Adrenal gland (tissue), 19 donors: ENCODE measurements around the gene UBQLN4. TPM values are rescaled to one million over a fixed set of nuclear protein-coding genes. Genes with fewer than 3 reads are reported as not detected.

Source experiments
- DNase-seq, 7 donors: peaks; one replicate each; pipeline ENCODE4 v3.0.0-alpha.2; 2019 to 2020
- H3K27ac ChIP-seq, 5 donors: fragments of 200-600 bp; sonication (generic) in 4 of 5; 1 replicate in 3 of 5; 2 replicates in 2 of 5; pipeline versions ENCODE4 v1.5.1 to v1.8.0; 2016 to 2020; ENCODE audit warnings: mild to moderate bottlenecking in 1 of 5
- H3K27me3 ChIP-seq: fragments of 200-600 bp; 2 replicates; pipeline ENCODE4 v1.8.0; 2021
- H3K36me3 ChIP-seq, 2 donors: fragments of 200-600 bp; replicated peaks in 1 of 2; 1 replicate in 1 of 2; 2 replicates in 1 of 2; pipeline versions ENCODE4 v1.5.1 to v1.8.0; 2018 to 2022
- H3K4me1 ChIP-seq, 2 donors: fragments of 200-600 bp; replicated peaks in 1 of 2; 1 replicate in 1 of 2; 2 replicates in 1 of 2; pipeline versions ENCODE4 v1.5.1 to v1.8.0; 2018 to 2021
- H3K4me3 ChIP-seq, 4 donors: fragments of 200-600 bp; sonication (generic) in 3 of 4; one replicate each; pipeline ENCODE4 v1.5.1; 2016 to 2018
- H3K9me3 ChIP-seq, 3 donors: fragments of 200-600 bp; sonication (generic) in 1 of 3; replicated peaks in 1 of 3; 1 replicate in 2 of 3; 2 replicates in 1 of 3; pipeline versions ENCODE4 v1.5.1 to v1.8.0; 2016 to 2021
- POLR2A ChIP-seq, 2 donors: fragments of 450-650 bp; IDR thresholded peaks; one replicate each; pipeline ENCODE4 v1.6.1; 2017; ENCODE audit warnings: antibody characterized with exemption in 2 of 2, mild to moderate bottlenecking in 2 of 2, moderate library complexity in 1 of 2
- WGBS, 4 donors: extraction: QIAGEN DNeasy Blood & Tissue Kit in 2 of 4; methylation state at CpG; one replicate each; pipeline versions ENCODE4 v1.1.5 to v1.1.7; 2013 to 2017; 5-methylcytosine and 5-hydroxymethylcytosine counted together
- intact Hi-C, 2 donors: fragments of 100-400 bp; cut with DNase I; formaldehyde crosslinking; loops; one replicate each; pipeline versions ENCODE4 v1.14.1 to v1.15.0; 2022 to 2023
- long read RNA-seq, 10 donors: library from polyadenylated mRNA in 3 of 10; unstranded in 2 of 10; stranded (forward) in 1 of 10; transcript quantifications; one replicate each; pipeline ENCODE4 v2.0.0 and lab custom pipeline, GENCODE V29; 2021 to 2026
- polyA plus RNA-seq, 3 donors: library from polyadenylated mRNA; stranded (reverse); fragments of 200-250 nt in 2 of 3; fragments of 350-450 nt in 1 of 3; fragmentation: Illumina TruSeq in 1 of 3; extraction: RNeasy Lipid Tissue Mini Kit (QIAGEN cat#74804) in 1 of 3; gene quantifications; one replicate each; pipeline ENCODE4 v1.2.3, GENCODE V29; 2013 to 2014
- total RNA-seq, 9 donors: library from RNA; depleted of rRNA in 4 of 9; stranded (reverse); fragments of >200 nt in 4 of 9; fragments of 120-200 nt in 1 of 9; fragmentation: NEBNext Ultra II Directional in 1 of 9; extraction: Animal tissue kit (Norgen Biotek cat#: 25700) in 1 of 9; gene quantifications; one replicate each; pipeline versions ENCODE4 v1.1.0 to v1.2.4, GENCODE V29; 2013 to 2023
- TF ChIP-seq, protein P1 (sequence below), 6 experiments: fragments of 450-650 bp in 4 of 6; fragments of 200-600 bp in 2 of 6; sonication (generic) in 1 of 6; IDR thresholded peaks; 1 replicate in 5 of 6; 2 replicates in 1 of 6; pipeline versions ENCODE4 v1.5.1 to v1.8.0; 2016 to 2021; ENCODE audit warnings: antibody characterized with exemption in 6 of 6, mild to moderate bottlenecking in 2 of 6, moderate library complexity in 1 of 6
- donor health status: healthy with polysubstance abuse.
- donor health status: Bipolar disorder and iron deficiency.
- donor health status: DM: yes; HTN: yes; CAD: no.
- donor health status: DM: no; HTN: no; CAD: no.
- donor health status: DM: no; HTN: no; CAD: no.
- donor health status: DM: yes; HTN: yes; CAD: no.

UBQLN4 gene
- total RNA-seq (10 to 100 TPM in 8 of 9 donors, 1 to 10 TPM in 1; 9.5 to 34.6 (median 22.6) TPM), polyA plus RNA-seq (10 to 100 TPM; 15.0 to 30.0 (median 27.5) TPM)
- long read RNA-seq, donor 1, partial matches to known transcripts: 6 of 7 reads
- long read RNA-seq, donor 1, other reads (novel, unspliced or antisense): 0 of 7 reads
- long read RNA-seq, donor 2, partial matches to known transcripts: 0 of 2 reads
- long read RNA-seq, donor 2, other reads (novel, unspliced or antisense): 0 of 2 reads
- long read RNA-seq, donor 3, partial matches to known transcripts: 0 of 3 reads
- long read RNA-seq, donor 3, other reads (novel, unspliced or antisense): 0 of 3 reads
- long read RNA-seq, donor 4, partial matches to known transcripts: 0 of 1 reads
- long read RNA-seq, donor 4, other reads (novel, unspliced or antisense): 1 of 1 reads
- long read RNA-seq, donor 5, transcript UBQLN4-201 (11 exons, 3,576 nt): major isoform, 27 of 39 reads
- long read RNA-seq, donor 5, partial matches to known transcripts: 5 of 39 reads
- long read RNA-seq, donor 5, other reads (novel, unspliced or antisense): 7 of 39 reads
- long read RNA-seq, donor 6, partial matches to known transcripts: 0 of 1 reads
- long read RNA-seq, donor 6, other reads (novel, unspliced or antisense): 1 of 1 reads
- long read RNA-seq, donor 7, partial matches to known transcripts: 0 of 1 reads
- long read RNA-seq, donor 7, other reads (novel, unspliced or antisense): 0 of 1 reads
- long read RNA-seq, donor 8, transcript UBQLN4-201 (11 exons, 3,576 nt): major isoform, 5 of 13 reads
- long read RNA-seq, donor 8, partial matches to known transcripts: 7 of 13 reads
- long read RNA-seq, donor 8, other reads (novel, unspliced or antisense): 0 of 13 reads
- long read RNA-seq, donor 9, partial matches to known transcripts: 12 of 14 reads
- long read RNA-seq, donor 9, other reads (novel, unspliced or antisense): 0 of 14 reads
- long read RNA-seq, donor 10, partial matches to known transcripts: 0 of 2 reads
- long read RNA-seq, donor 10, other reads (novel, unspliced or antisense): 0 of 2 reads

DNA sequence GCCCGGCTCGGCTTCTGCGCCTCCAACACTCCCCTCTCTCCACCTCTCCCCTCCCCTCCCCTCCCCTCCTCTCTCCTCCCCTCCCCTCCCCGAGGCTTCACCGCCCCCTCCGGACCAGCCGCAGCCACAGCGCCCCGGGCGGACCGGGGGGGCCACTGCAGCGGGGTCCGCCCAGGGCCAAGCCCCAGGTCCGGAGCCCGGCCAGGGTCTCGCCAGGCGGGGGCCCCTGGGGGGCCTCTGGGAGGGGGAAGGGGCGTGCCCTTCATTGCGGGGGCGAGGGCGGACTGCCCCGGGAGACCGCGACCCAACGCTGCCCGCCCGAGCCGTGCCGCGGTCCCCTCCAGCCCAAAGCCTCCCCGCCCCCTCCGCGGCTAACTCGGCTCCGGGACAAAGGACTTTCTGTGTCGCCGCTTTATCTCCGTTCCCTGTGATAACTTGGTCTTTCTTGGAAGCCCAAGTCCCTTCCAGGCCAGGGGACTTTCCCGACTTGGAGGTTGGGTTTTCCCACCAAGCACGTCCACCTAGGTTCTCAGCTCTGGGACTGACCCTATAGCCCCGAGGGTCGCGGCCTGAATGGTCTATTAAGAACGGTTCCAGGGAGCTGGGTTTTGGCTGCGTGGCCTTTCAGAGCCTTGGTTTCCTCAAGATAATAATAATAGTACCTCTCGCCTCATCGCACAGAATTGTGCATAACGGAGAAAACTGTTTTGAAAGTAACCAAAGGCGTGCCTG lies at the start of gene UBQLN4:
Gene UBQLN4 (minus strand): TSS at position 31 of the 732 bp plus-strand sequence. CDS start 97 bp downstream, outside the sequence.
- peak; percentile 90 to 95 (median 90) for DNase-seq
- Histone ChIP-seq H3K27me3 (no peaks in the 10 kb centered on the region), H3K27ac (peak within 1 kb of the TSS; percentile 73 to 94 (median 92)), H3K36me3 (no peaks in the 10 kb centered on the region), H3K4me1 (peaks cover 0 to 22% of the 10 kb centered on the region in 2 donors), H3K4me3 (peak within 1 kb of the TSS; percentile 57 to 97 (median 84)), H3K9me3 (no peaks in the 10 kb centered on the region)
- intact Hi-C loops: no loop called here
- 0 to 1% (median 0%) methylated on average over 16 to 47 of the region's 49 CpGs for WGBS, 4 donors
- peak in 1 of 2 donors; percentile 13 for TF ChIP-seq POLR2A (IDR thresholded peaks at IDR 0.05)
- TF ChIP-seq, protein P1, sequence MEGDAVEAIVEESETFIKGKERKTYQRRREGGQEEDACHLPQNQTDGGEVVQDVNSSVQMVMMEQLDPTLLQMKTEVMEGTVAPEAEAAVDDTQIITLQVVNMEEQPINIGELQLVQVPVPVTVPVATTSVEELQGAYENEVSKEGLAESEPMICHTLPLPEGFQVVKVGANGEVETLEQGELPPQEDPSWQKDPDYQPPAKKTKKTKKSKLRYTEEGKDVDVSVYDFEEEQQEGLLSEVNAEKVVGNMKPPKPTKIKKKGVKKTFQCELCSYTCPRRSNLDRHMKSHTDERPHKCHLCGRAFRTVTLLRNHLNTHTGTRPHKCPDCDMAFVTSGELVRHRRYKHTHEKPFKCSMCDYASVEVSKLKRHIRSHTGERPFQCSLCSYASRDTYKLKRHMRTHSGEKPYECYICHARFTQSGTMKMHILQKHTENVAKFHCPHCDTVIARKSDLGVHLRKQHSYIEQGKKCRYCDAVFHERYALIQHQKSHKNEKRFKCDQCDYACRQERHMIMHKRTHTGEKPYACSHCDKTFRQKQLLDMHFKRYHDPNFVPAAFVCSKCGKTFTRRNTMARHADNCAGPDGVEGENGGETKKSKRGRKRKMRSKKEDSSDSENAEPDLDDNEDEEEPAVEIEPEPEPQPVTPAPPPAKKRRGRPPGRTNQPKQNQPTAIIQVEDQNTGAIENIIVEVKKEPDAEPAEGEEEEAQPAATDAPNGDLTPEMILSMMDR (IDR thresholded peaks at IDR 0.05): peak; percentile 13 to 54 (median 33)

DNA sequence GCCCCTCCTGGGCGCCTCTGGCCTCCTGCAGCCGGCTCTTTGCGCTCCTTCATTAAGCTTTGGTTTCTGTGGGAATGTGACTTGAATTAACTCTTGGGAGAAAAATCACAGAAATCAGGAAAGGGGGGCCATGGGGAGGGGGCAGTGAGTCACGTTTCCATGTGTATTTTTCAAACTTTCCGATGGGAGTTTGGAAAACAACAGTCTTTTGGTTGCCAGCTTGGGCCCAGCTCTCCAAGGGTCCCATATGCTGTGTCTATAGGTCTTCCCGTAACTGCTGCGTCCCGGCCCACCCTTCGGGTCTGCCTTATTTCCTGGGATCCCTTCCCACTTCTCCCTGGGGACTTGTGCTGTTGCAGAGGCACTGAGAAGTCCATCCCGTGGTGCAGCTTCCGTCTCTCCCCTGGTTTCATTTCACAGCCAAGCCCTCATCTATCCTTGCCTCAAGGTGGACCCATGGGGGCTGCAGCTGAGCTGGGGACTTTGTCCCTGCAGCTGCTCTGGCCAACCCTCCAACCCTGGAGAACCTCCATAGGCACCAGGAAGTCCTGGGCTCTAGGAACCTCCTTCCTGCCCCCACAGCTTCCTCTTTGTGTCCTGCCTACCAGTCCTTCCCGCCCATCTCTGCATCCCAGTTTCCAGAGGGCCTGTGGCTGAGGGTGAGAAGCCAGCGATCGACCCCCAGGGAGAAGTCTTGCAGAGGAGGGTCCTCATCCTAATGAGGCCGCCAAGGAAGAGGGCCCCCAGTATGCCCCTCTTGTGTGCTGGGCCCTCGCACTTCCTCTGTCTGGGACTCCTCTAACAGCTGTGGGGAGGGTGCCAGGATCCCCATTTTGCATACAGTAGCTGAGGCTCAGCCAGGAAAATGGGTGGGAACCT lies 49.3 kb upstream of the UBQLN4 start:
- Histone ChIP-seq H3K4me1 (peaks cover 11 to 64% of the 10 kb centered on the region in 2 donors), H3K36me3 (no peaks in the 10 kb centered on the region), H3K4me3 (no peak overlapping the region), H3K27me3 (no peaks in the 10 kb centered on the region), H3K27ac (peak overlapping the region in 4 of 5 donors; percentile 7 to 97 (median 51)), H3K9me3 (no peaks in the 10 kb centered on the region)
- TF ChIP-seq POLR2A (IDR thresholded peaks at IDR 0.05): no peak
- TF ChIP-seq, protein P1 (IDR thresholded peaks at IDR 0.05): no peak
- 69 to 80% (median 74%) methylated on average over 12 to 16 of the region's 16 CpGs for WGBS, 4 donors
- intact Hi-C loops: no loop called here
- no peak for DNase-seq

DNA sequence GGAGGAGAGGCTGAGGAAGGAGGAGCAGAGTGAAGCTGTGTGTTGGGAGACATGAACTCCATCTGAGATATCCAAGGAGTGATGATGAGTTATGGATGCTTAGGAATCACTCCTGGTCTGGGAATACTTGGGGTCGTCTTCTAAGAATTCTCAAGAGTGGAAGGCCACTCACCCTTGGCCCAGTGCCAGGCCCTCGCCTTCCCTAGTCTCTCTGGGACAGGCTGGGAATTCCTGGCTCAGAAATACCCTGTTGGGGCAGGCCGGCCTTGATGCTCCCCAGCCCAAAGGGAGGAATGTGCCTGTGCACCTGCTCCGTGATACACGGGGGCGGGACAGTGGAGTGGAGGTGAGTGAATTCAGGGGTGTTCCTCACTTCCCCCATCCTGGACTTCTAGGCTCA lies 48.3 kb upstream of the UBQLN4 start:
- Histone ChIP-seq H3K36me3 (no peaks in the 10 kb centered on the region), H3K9me3 (no peaks in the 10 kb centered on the region), H3K4me3 (no peak overlapping the region), H3K27ac (no peak overlapping the region), H3K27me3 (no peaks in the 10 kb centered on the region), H3K4me1 (peaks cover 14 to 65% of the 10 kb centered on the region in 2 donors)
- TF ChIP-seq POLR2A (IDR thresholded peaks at IDR 0.05): no peak
- TF ChIP-seq, protein P1 (IDR thresholded peaks at IDR 0.05): no peak
- intact Hi-C loops: no loop called here
- 56 to 68% (median 58%) methylated on average over 5 to 6 of the region's 6 CpGs for WGBS, 4 donors
- DNase-seq: peak in 1 of 7 donors; percentile 61
